KMS-11 (cell line): ENCODE data around the gene CD79A.

Experiments used
- H2AFZ ChIP-seq: fragments of 200-600 bp; sonication (generic); 2 replicates; pipeline ENCODE4 v1.6.1; 2016; ENCODE audit warnings: antibody characterized with exemption, mixed run types, low read depth
- H3K27ac ChIP-seq: fragments of 200-600 bp; sonication (generic); 2 replicates; pipeline ENCODE4 v1.6.1; 2016; ENCODE audit warnings: mild to moderate bottlenecking, mixed run types
- H3K27me3 ChIP-seq: fragments of 200-600 bp; sonication (generic); 2 replicates; pipeline ENCODE4 v1.6.1; 2017; ENCODE audit warnings: mild to moderate bottlenecking, low read depth, mixed run types, moderate library complexity; ENCODE audit not compliant: insufficient read depth
- H3K36me3 ChIP-seq: fragments of 200-600 bp; sonication (generic); 2 replicates; pipeline ENCODE4 v1.6.1; 2017; ENCODE audit warnings: mild to moderate bottlenecking, mixed run types; ENCODE audit not compliant: insufficient read depth
- H3K4me1 ChIP-seq: fragments of 200-600 bp; sonication (generic); 2 replicates; pipeline ENCODE4 v1.6.1; 2016; ENCODE audit warnings: mild to moderate bottlenecking, low read depth, mixed run types; ENCODE audit not compliant: poor library complexity, severe bottlenecking
- H3K4me2 ChIP-seq: fragments of 200-600 bp; sonication (generic); 2 replicates; pipeline ENCODE4 v1.7.0; 2016; ENCODE audit warnings: mild to moderate bottlenecking, mixed run types
- H3K4me3 ChIP-seq: fragments of 200-600 bp; sonication (generic); IDR thresholded peaks from 2 replicates; pipeline ENCODE4 v1.6.1; 2017; ENCODE audit warnings: low read depth, low read length, mixed read lengths; ENCODE audit not compliant: insufficient read depth
- H3K79me2 ChIP-seq: fragments of 200-600 bp; sonication (generic); 2 replicates; pipeline ENCODE4 v1.6.1; 2016; ENCODE audit warnings: low read depth, mixed run types; ENCODE audit not compliant: insufficient read depth
- H3K9ac ChIP-seq: fragments of 200-600 bp; sonication (generic); 2 replicates; pipeline ENCODE4 v1.6.1; 2016; ENCODE audit warnings: mild to moderate bottlenecking, mixed run types
- H4K20me1 ChIP-seq: fragments of 200-600 bp; sonication (generic); 2 replicates; pipeline ENCODE4 v1.6.1; 2016; ENCODE audit warnings: mild to moderate bottlenecking, mixed run types; ENCODE audit not compliant: insufficient read depth
- TF ChIP-seq, protein P1 (sequence below): fragments of 200-600 bp; sonication (generic); conservative IDR thresholded peaks from 2 replicates; pipeline ENCODE4 v1.6.1; 2017; ENCODE audit warnings: low read depth, mild to moderate bottlenecking, antibody characterized with exemption, low read length, moderate library complexity, mixed read lengths

The CD79A gene

GRCh38 chr19:41915776-41916414 is 38.8 kb downstream of the CD79A start:
- H3K27ac ChIP-seq, result no peak overlapping the region
- H3K4me2 ChIP-seq, result no peak overlapping the region
- TF ChIP-seq, protein P1, sequence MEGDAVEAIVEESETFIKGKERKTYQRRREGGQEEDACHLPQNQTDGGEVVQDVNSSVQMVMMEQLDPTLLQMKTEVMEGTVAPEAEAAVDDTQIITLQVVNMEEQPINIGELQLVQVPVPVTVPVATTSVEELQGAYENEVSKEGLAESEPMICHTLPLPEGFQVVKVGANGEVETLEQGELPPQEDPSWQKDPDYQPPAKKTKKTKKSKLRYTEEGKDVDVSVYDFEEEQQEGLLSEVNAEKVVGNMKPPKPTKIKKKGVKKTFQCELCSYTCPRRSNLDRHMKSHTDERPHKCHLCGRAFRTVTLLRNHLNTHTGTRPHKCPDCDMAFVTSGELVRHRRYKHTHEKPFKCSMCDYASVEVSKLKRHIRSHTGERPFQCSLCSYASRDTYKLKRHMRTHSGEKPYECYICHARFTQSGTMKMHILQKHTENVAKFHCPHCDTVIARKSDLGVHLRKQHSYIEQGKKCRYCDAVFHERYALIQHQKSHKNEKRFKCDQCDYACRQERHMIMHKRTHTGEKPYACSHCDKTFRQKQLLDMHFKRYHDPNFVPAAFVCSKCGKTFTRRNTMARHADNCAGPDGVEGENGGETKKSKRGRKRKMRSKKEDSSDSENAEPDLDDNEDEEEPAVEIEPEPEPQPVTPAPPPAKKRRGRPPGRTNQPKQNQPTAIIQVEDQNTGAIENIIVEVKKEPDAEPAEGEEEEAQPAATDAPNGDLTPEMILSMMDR, result no peak
- no peak overlapping the region for H2AFZ ChIP-seq
- H3K9ac ChIP-seq, result no peak overlapping the region
- H3K4me3 ChIP-seq, result no peak overlapping the region
- H3K4me1 ChIP-seq, result no peaks in the 10 kb centered on the region
- no peaks in the 10 kb centered on the region for H3K36me3 ChIP-seq
- no peaks in the 10 kb centered on the region for H4K20me1 ChIP-seq
- H3K27me3 ChIP-seq, result peaks cover 58% of the 10 kb centered on the region
- H3K79me2 ChIP-seq, result no peaks in the 10 kb centered on the region

DNA sequence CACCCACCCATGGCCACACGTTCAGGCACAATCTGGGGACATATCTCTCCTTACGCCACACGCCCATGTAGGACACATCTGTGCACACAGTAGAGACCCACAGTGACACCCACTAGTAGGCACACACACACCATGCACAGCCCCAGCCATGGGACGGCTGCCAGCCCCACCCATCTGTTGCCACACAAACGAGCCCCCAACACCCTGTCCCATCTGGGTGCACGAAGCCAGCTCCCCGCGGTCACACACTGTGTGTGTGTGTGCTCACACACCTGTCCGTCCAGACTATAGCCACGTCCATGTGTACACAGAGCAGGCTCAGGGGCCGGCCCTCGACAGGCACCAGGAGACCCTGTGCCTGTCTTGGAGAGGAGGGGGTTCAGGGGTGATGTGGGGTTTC is 40.6 kb downstream of the CD79A start:
- H2AFZ ChIP-seq, result no peak overlapping the region
- H3K36me3 ChIP-seq, result no peaks in the 10 kb centered on the region
- H3K9ac ChIP-seq, result no peak overlapping the region
- no peaks in the 10 kb centered on the region for H3K79me2 ChIP-seq
- no peaks in the 10 kb centered on the region for H4K20me1 ChIP-seq
- H3K4me1 ChIP-seq, result no peaks in the 10 kb centered on the region
- no peak overlapping the region for H3K27ac ChIP-seq
- H3K27me3 ChIP-seq, result peaks cover 58% of the 10 kb centered on the region
- H3K4me2 ChIP-seq, result no peak overlapping the region
- no peak overlapping the region for H3K4me3 ChIP-seq
- TF ChIP-seq, protein P1, result no peak

- peaks cover 62% of the 10 kb centered on the region for H3K27me3 ChIP-seq
- no peak overlapping the region for H3K4me3 ChIP-seq
- H3K4me1 ChIP-seq, result no peaks in the 10 kb centered on the region
- no peaks in the 10 kb centered on the region for H3K36me3 ChIP-seq
- TF ChIP-seq, protein P1, result no peak
- H3K79me2 ChIP-seq, result no peaks in the 10 kb centered on the region
- H3K4me2 ChIP-seq, result no peak overlapping the region
- no peak overlapping the region for H3K27ac ChIP-seq
- no peak overlapping the region for H3K9ac ChIP-seq
- no peak overlapping the region for H2AFZ ChIP-seq
- H4K20me1 ChIP-seq, result no peaks in the 10 kb centered on the region
These were observed 41.0 kb downstream of the CD79A start for GRCh38 chr19:41918095-41918494.

- no peak overlapping the region for H3K9ac ChIP-seq
These were observed 41.7 kb downstream of the CD79A start for GRCh38 chr19:41918653-41919244.

More at GRCh38 chr19:41918653-41919244, 41.7 kb downstream of the CD79A start:
- H3K36me3 ChIP-seq, result no peaks in the 10 kb centered on the region
- no peaks in the 10 kb centered on the region for H4K20me1 ChIP-seq
- no peak overlapping the region for H3K27ac ChIP-seq
- peaks cover 59% of the 10 kb centered on the region for H3K27me3 ChIP-seq
- no peak overlapping the region for H3K4me2 ChIP-seq
- H3K4me3 ChIP-seq, result no peak overlapping the region
- H3K79me2 ChIP-seq, result no peaks in the 10 kb centered on the region
- no peaks in the 10 kb centered on the region for H3K4me1 ChIP-seq
- H2AFZ ChIP-seq, result no peak overlapping the region
- TF ChIP-seq, protein P1, result no peak
